Neutrophil (primary cell): ENCODE data around the gene PNMT.

ENCODE experiments used
- H3K27ac ChIP-seq: fragments of 200-600 bp; sonication (generic); 2 replicates; pipeline ENCODE4 v1.5.1; 2016; ENCODE audit warnings: mild to moderate bottlenecking, moderate library complexity
- H3K27me3 ChIP-seq: fragments of 200-600 bp; sonication (generic); 2 replicates; pipeline ENCODE4 v1.6.0; 2016; ENCODE audit warnings: mild to moderate bottlenecking
- H3K36me3 ChIP-seq: fragments of 200-600 bp; sonication (generic); 2 replicates; pipeline ENCODE4 v1.5.1; 2017
- H3K4me1 ChIP-seq, 2 experiments: fragments of 200-600 bp in 1 of 2; sonication (generic) in 1 of 2; 1 replicate in 1 of 2; 2 replicates in 1 of 2; pipeline versions ENCODE4 v1.5.1 to v1.6.1; 2013 to 2016; ENCODE audit warnings: low read depth in 1 of 2, low read length in 1 of 2, mild to moderate bottlenecking in 1 of 2, moderate library complexity in 1 of 2; ENCODE audit not compliant: control insufficient read depth in 1 of 2, insufficient read depth in 1 of 2
- H3K4me3 ChIP-seq, 2 experiments: fragments of 200-600 bp in 1 of 2; sonication (generic) in 1 of 2; 1 replicate in 1 of 2; 2 replicates in 1 of 2; pipeline ENCODE4 v1.5.1; 2013 to 2016; ENCODE audit warnings: low read depth in 1 of 2, low read length in 1 of 2, mild to moderate bottlenecking in 1 of 2, moderate library complexity in 1 of 2
- H3K9me3 ChIP-seq: fragments of 200-600 bp; sonication (generic); 2 replicates; pipeline ENCODE4 v1.5.1; 2016
- TF ChIP-seq, protein P1 (sequence below): fragments of 200-600 bp; sonication (generic); IDR thresholded peaks from 2 replicates; pipeline ENCODE4 v1.5.1; 2016; ENCODE audit warnings: antibody characterized with exemption

PNMT gene

DNA sequence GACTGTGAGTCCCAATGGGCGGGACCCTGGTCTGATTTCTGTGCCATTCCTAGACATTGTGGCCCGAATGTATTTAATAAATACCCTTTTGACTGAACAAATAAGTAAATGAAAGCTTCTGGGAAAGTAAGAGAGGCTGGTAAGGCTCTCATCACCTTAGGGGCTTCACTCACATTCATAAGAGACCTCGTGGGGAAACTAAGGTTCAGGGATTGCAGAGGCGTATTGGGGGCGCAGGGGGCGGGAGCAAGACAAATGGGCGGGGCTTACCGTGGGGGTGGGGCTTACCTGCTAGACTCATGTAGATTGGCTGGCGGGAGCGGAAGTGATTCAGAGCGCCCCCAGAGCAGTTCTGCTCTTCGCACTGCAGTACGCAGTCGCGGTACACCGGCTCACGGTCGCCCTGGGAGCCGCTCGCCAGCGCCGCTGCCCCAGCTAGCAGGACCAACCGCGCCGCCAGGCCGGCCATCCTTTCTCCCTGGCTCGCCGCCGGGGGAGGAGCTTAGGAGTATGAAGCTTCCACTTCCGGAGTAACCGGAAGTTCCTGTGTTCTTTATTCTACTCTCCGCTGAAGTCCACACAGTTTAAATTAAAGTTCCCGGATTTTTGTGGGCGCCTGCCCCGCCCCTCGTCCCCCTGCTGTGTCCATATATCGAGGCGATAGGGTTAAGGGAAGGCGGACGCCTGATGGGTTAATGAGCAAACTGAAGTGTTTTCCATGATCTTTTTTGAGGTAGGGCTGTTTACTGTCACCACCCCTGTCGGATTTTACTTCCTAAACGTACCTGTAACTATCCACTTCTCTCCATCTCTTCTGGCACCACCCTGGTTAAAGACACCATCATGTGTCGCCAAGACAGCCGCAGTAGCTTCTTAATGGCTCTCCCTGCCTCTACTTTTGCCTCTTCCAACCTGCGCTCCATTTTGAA lies 19.6 kb downstream of the PNMT start, which contains the start of gene PGAP3:
TSS of gene PGAP3 (minus strand) at position 512 of the 929 bp plus-strand sequence. CDS start at position 469, 43 bp downstream.
- TF ChIP-seq, protein P1, sequence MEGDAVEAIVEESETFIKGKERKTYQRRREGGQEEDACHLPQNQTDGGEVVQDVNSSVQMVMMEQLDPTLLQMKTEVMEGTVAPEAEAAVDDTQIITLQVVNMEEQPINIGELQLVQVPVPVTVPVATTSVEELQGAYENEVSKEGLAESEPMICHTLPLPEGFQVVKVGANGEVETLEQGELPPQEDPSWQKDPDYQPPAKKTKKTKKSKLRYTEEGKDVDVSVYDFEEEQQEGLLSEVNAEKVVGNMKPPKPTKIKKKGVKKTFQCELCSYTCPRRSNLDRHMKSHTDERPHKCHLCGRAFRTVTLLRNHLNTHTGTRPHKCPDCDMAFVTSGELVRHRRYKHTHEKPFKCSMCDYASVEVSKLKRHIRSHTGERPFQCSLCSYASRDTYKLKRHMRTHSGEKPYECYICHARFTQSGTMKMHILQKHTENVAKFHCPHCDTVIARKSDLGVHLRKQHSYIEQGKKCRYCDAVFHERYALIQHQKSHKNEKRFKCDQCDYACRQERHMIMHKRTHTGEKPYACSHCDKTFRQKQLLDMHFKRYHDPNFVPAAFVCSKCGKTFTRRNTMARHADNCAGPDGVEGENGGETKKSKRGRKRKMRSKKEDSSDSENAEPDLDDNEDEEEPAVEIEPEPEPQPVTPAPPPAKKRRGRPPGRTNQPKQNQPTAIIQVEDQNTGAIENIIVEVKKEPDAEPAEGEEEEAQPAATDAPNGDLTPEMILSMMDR, result peak; percentile 29

GRCh38 chr17:39688475-39688835 lies 20.2 kb downstream of the PNMT start:
- peak overlapping the region; percentile 81 to 95 for H3K4me3 ChIP-seq
- peak overlapping the region; percentile 87 for H3K27ac ChIP-seq
- TF ChIP-seq, protein P1, result no peak
- peaks cover 27% of the 10 kb centered on the region for H3K27me3 ChIP-seq
- H3K4me1 ChIP-seq, result peaks cover 7 to 11% of the 10 kb centered on the region in 2 experiments
- no peaks in the 10 kb centered on the region for H3K9me3 ChIP-seq
- no peaks in the 10 kb centered on the region for H3K36me3 ChIP-seq

More for the DNA sequence above, 19.6 kb downstream of the PNMT start, which contains the start of gene PGAP3:
- Histone ChIP-seq H3K27me3 (peaks cover 27% of the 10 kb centered on the region), H3K36me3 (no peaks in the 10 kb centered on the region), H3K27ac (peak within 1 kb of the TSS; percentile 87), H3K4me3 (peak within 1 kb of the TSS; percentile 81 to 95), H3K9me3 (no peaks in the 10 kb centered on the region), H3K4me1 (peaks cover 7 to 11% of the 10 kb centered on the region in 2 experiments)

- H3K4me1 ChIP-seq, result peaks cover 7 to 11% of the 10 kb centered on the region in 2 experiments
- no peaks in the 10 kb centered on the region for H3K36me3 ChIP-seq
- H3K27me3 ChIP-seq, result peaks cover 27% of the 10 kb centered on the region
- TF ChIP-seq, protein P1, result no peak
- H3K4me3 ChIP-seq, result peak overlapping the region in 1 of 2 experiments; percentile 95
- no peak overlapping the region for H3K27ac ChIP-seq
- no peaks in the 10 kb centered on the region for H3K9me3 ChIP-seq
Measured at GRCh38 chr17:39688945-39689344, 20.7 kb downstream of the PNMT start.

- no peaks in the 10 kb centered on the region for H3K36me3 ChIP-seq
- H3K9me3 ChIP-seq, result no peaks in the 10 kb centered on the region
- TF ChIP-seq, protein P1, result no peak
- H3K27me3 ChIP-seq, result peaks cover 49% of the 10 kb centered on the region
- H3K27ac ChIP-seq, result no peak overlapping the region
- H3K4me1 ChIP-seq, result no peaks in the 10 kb centered on the region
- H3K4me3 ChIP-seq, result no peak overlapping the region
Measured at GRCh38 chr17:39694593-39694992, 26.3 kb downstream of the PNMT start.

GRCh38 chr17:39695089-39695474 lies 26.8 kb downstream of the PNMT start:
- no peaks in the 10 kb centered on the region for H3K9me3 ChIP-seq
- H3K27ac ChIP-seq, result no peak overlapping the region
- H3K4me3 ChIP-seq, result no peak overlapping the region
- TF ChIP-seq, protein P1, result no peak
- no peaks in the 10 kb centered on the region for H3K36me3 ChIP-seq
- H3K27me3 ChIP-seq, result peaks cover 50% of the 10 kb centered on the region
- H3K4me1 ChIP-seq, result no peaks in the 10 kb centered on the region
